GM12872 (cell line): Measurements from ENCODE around the gene CMTM4.

ENCODE experiments used
- CTCF ChIP-seq: IDR thresholded peaks from 3 replicates; pipeline ENCODE4 v1.5.1; 2011; ENCODE audit warnings: low read depth, mild to moderate bottlenecking, low read length, moderate library complexity; ENCODE audit not compliant: insufficient read depth

CMTM4 gene

DNA sequence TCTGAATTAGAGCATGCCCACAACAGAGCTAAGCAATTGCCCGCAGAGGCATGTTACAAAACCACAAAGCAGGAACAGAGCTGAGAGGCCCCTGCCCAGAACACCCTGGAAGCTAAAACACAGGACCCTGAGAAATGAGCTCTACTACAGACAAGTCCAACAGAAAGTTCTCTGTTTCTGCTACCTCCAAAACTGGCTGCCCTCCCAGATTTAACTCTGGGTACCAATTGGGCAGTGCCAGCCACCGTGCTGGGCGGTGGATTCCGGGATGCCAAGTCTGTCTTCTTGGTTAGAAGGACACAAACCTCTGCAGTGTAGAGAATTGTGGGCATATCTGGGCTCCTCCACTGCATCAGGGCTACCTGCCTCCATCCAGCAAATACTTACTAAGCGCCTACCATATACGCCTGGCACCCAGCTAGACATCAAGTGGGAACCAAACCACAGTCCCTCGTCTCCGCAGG lies 1.0 kb downstream of the CMTM4 start:
- TF ChIP-seq CTCF = no peak

DNA sequence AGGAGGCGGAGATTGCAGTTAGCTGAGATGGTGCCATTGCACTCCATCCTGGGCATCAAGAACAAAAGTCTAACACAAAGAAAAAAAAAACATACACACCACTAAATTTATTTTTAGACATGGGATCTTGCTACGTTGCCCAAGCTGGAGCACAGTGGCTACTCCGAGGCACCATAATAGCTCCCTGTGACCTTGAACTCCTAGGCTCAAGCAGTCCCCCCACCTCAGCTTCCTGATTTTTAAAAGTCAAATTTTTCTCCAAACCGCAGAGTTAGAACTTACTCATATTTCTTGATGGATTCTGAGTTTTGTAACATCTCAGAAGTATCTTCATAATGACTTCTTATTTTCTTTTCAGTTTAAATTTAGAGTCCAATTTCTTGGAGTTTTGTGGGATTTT lies 3.4 kb downstream of the CMTM4 start:
- no peak for TF ChIP-seq CTCF

DNA sequence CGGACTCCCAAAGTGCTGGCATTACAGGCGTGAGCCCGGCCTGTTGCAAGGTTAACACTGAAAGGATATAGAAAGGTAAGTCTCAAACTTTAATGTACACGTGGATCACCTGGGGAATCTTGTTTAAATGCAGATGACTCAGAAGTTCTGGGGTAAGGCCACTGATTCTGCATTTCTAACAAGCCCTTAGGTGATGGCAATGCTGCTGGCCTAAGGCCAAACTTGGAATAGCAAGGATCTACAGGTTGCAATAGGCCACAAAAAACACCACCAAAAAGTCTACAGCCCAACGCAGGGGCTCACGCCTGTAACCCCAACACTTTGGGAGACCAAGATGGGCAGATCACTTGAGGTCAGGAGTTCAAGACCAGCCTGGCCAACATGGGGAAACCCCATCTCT lies 4.2 kb downstream of the CMTM4 start:
- no peak for TF ChIP-seq CTCF

- no peak for TF ChIP-seq CTCF
Observed at GRCh38 chr16:66691234-66691633, 5.3 kb downstream of the CMTM4 start.

DNA sequence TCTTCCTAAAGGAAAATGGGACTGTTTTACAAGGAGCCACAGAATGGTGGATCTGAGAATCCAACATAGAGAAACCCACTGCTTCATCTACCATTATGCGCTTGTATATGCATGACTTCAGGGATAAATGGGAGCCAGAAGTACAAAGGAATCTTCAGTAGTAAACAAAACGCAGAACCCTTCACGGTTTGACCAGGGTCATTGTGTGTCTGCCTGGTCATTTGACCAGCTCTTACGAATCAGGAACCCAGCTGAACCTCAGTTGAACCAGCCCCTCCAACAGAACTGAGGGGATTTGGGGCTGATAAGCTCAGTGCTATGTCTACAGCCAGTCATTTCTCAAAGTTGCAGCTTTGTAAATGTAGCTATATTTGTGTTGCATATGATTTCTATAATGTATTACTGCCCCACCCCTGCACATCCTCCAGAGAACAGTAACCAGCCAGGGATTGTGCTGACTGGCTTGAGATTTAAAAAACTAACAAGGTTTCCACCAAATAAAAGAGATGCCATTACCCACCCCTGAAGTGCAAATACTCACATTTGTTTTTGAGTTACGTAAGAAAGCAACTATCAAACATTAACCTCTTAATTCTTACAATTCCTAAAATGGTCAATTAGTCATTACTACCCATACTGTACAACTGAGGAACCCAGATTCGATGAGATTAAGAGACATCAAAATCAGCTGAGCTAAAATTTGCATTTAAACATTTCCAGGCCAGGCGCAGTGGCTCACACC lies 6.3 kb downstream of the CMTM4 start:
- TF ChIP-seq CTCF = no peak

- TF ChIP-seq CTCF = no peak
Observed at GRCh38 chr16:66689282-66689681, 7.3 kb downstream of the CMTM4 start.

DNA sequence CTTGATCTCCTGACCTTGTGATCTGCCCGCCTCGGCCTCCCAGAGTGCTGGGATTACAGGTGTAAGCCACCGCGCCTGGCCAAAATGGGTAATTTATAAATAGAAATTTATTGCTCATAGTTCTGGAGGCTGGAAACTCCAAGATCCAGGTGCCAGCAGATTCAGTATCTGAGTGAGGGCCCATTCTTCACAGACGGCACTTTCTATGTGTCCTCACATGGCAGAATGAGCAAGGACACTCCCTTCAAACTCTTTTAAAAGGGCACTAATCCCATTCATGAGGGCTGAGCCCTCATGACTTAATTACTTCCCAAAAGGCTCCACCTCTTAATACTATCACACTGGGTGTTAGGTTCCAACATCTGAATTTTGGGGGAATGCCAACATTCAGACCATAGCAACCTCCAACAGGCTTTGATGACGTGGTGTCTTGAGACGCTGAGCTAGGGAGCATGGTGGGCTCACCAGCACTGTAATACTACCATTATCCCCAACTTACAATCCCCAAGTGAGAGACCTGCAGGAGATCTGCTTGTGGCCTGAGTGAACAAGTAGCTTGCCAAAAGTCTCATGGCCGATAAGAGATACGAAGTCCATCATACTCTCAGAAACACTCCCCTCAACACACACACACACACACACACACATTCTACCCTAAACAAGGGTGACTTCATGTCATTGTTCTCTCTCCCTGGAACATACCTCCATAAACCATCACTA lies 8.5 kb downstream of the CMTM4 start:
- TF ChIP-seq CTCF = no peak
